ENCODE results near the gene DOCK3. TPM values are rescaled to one million over a fixed set of nuclear protein-coding genes. Genes with fewer than 3 reads are reported as not detected.

Gene DOCK3
- total RNA-seq, 1 donor from 2014 or later, result 10.0 TPM

DNA sequence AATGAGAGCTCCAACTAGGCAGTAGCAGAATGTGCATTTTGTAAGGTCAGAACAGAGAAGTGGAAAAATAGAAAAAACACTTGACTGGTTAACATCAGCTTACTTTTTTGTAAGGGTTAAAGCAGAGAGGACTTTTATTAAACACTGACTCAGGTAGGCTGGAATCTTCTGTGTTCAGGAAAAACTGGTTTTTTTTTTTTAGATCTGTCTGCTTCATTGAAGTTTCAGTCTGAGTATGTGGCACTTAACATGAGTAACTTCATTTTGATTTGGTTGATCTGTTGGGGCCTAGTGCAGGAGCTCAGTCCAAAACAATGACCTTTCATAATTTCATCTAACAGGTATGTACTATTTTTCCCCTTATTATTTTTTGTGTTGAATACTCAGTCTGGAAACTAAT lies 141.1 kb downstream of the DOCK3 start:
- Mint-ChIP-seq H3K4me1 (ENCODE audit: low read depth) (peaks cover 22% of the 10 kb centered on the region), H3K4me3 (ENCODE audit: low read depth) (peak overlapping the region; percentile 40), H3K36me3 (ENCODE audit: insufficient read depth) (no peaks in the 10 kb centered on the region), H3K9me3 (ENCODE audit: low read depth) (no peaks in the 10 kb centered on the region), H3K27ac (peak overlapping the region; percentile 90), H3K27me3 (no peaks in the 10 kb centered on the region)
- TF ChIP-seq, protein P1, sequence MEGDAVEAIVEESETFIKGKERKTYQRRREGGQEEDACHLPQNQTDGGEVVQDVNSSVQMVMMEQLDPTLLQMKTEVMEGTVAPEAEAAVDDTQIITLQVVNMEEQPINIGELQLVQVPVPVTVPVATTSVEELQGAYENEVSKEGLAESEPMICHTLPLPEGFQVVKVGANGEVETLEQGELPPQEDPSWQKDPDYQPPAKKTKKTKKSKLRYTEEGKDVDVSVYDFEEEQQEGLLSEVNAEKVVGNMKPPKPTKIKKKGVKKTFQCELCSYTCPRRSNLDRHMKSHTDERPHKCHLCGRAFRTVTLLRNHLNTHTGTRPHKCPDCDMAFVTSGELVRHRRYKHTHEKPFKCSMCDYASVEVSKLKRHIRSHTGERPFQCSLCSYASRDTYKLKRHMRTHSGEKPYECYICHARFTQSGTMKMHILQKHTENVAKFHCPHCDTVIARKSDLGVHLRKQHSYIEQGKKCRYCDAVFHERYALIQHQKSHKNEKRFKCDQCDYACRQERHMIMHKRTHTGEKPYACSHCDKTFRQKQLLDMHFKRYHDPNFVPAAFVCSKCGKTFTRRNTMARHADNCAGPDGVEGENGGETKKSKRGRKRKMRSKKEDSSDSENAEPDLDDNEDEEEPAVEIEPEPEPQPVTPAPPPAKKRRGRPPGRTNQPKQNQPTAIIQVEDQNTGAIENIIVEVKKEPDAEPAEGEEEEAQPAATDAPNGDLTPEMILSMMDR (IDR thresholded peaks at IDR 0.05; ENCODE audit: unreplicated experiment), result no peak
- no peak for DNase-seq (ENCODE audit: low spot score, unreplicated experiment)

DNA sequence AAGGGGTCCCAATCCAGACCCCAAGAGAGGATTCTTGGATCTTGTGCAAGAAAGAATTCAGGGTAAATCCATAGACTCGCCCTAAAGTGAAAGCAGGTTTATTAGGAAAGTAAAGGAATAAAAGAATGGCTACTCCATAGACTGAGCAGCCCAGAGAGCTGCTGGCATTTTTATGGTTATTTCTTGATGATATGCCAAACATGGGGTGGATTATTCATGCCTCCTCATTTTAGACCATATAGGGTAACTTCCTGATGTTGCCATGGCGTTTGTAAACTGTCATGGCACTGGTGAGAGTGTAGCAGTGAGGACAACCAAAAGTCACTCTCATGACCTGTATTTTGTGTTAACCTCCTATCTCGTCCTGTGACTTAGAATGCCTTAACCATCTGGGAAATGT lies 142.2 kb downstream of the DOCK3 start:
- H3K4me3 Mint-ChIP-seq (ENCODE audit: low read depth), result no peak overlapping the region
- H3K27me3 Mint-ChIP-seq, result no peaks in the 10 kb centered on the region
- H3K27ac Mint-ChIP-seq, result no peak overlapping the region
- H3K36me3 Mint-ChIP-seq (ENCODE audit: insufficient read depth), result no peaks in the 10 kb centered on the region
- H3K4me1 Mint-ChIP-seq (ENCODE audit: low read depth), result peaks cover 22% of the 10 kb centered on the region
- no peaks in the 10 kb centered on the region for H3K9me3 Mint-ChIP-seq (ENCODE audit: low read depth)
- no peak for DNase-seq (ENCODE audit: low spot score, unreplicated experiment)
- TF ChIP-seq, protein P1 (IDR thresholded peaks at IDR 0.05; ENCODE audit: unreplicated experiment), result no peak

DNA sequence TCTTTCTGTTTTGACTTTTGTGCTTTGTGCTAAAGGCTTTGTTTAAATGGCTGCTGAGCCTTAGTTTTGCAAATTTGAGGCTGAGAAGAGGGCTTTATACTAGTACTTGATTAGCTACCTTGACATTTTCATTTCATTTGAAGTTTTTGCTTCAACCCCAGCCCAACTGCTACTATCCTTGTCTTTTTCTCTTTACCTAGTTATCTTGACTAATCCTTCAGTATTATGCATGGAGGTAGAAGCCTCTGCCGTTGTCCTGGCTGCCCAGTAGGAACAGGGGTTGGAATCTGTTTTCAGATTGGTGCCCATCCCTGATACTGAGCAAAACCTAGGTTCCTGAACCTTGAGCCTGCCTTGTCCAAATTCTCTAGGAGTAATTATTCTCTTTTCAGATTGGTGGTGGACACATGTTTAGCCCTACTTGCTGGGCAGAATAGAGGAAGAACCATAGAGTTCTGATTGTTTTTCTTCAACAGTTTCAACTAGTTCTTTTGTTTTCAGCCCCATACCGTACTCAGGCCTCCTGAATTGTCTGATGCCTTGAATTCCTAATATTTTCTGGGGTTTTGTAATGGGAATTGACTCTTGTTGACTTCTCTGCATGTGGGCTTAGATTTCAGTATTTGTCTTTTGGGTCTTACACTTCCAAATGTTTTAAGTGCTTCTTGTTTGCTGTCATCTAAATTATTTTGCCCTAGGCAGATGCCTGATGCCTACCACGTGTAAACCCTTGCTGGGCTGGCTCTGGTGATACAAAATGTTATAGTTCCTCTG lies 143.2 kb downstream of the DOCK3 start:
- Mint-ChIP-seq H3K36me3 (ENCODE audit: insufficient read depth) (no peaks in the 10 kb centered on the region), H3K4me3 (ENCODE audit: low read depth) (no peak overlapping the region), H3K27me3 (no peaks in the 10 kb centered on the region), H3K9me3 (ENCODE audit: low read depth) (no peaks in the 10 kb centered on the region), H3K4me1 (ENCODE audit: low read depth) (peaks cover 22% of the 10 kb centered on the region), H3K27ac (no peak overlapping the region)
- TF ChIP-seq, protein P1 (IDR thresholded peaks at IDR 0.05; ENCODE audit: unreplicated experiment), result no peak
- DNase-seq (ENCODE audit: low spot score, unreplicated experiment), result no peak

DNA sequence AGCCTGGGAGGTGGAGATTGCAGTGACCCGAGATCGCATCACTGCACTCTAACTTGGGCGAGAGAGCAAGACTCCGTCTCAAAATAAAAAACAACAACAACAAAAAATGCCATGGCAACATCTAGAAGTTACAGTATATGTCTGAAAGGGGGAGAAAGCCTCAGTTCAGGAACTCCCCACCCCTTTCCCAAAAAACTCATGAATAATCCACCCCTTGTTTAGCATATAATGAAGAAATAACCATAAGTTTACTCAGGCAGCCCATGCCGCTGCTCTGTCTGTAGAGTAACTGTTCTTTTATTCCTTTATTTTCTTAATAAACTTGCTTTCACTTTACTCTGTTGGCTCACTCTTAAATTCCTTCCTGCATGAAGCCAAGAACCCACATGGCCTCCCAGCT lies 145.2 kb downstream of the DOCK3 start:
- peaks cover 1% of the 10 kb centered on the region for H3K36me3 Mint-ChIP-seq (ENCODE audit: insufficient read depth)
- DNase-seq (ENCODE audit: low spot score, unreplicated experiment), result no peak
- H3K4me1 Mint-ChIP-seq (ENCODE audit: low read depth), result peaks cover 22% of the 10 kb centered on the region
- H3K27ac Mint-ChIP-seq, result no peak overlapping the region
- TF ChIP-seq, protein P1 (IDR thresholded peaks at IDR 0.05; ENCODE audit: unreplicated experiment), result no peak
- H3K27me3 Mint-ChIP-seq, result no peaks in the 10 kb centered on the region
- H3K4me3 Mint-ChIP-seq (ENCODE audit: low read depth), result no peak overlapping the region
- H3K9me3 Mint-ChIP-seq (ENCODE audit: low read depth), result peaks cover 2% of the 10 kb centered on the region

DNA sequence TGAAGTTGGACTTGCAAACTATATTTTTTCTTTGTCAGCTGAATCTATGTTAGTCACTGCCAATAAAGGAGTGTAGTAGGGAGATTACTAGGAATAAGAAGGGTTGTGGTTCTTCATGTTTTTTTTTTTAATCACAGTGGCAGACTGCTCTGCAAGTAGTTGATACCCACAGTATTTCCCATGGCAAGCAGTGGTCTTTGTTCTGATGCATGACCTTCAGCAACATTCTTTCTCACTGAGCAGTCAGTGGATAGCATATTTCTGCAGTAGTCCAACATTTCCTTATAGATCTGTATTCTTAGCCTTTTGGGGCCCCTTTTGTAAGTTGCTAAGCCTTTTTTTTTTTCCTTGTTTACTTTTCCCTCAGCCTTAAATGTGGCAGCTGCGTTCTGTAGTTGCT lies 151.1 kb downstream of the DOCK3 start:
- Mint-ChIP-seq H3K36me3 (ENCODE audit: insufficient read depth) (peaks cover 1% of the 10 kb centered on the region), H3K4me1 (ENCODE audit: low read depth) (peaks cover 18% of the 10 kb centered on the region), H3K27me3 (no peaks in the 10 kb centered on the region), H3K9me3 (ENCODE audit: low read depth) (peaks cover 2% of the 10 kb centered on the region), H3K4me3 (ENCODE audit: low read depth) (no peak overlapping the region), H3K27ac (no peak overlapping the region)
- TF ChIP-seq, protein P1 (IDR thresholded peaks at IDR 0.05; ENCODE audit: unreplicated experiment), result no peak
- DNase-seq (ENCODE audit: low spot score, unreplicated experiment), result no peak
